GM19351 (cell line): Measurements from ENCODE around the gene PUS10.
"Not testable (repeated sequence)": the region's sequence is repeated elsewhere in the genome, so short reads cannot be mapped to it uniquely, and the experiment has no call there.

ENCODE experiments used
- ATAC-seq: cut with Tn5 transposase; IDR thresholded peaks from one replicate; pipeline ENCODE4 v1.9.1; 2021; ENCODE audit warnings: mild to moderate bottlenecking, moderate library complexity; ENCODE audit not compliant: unreplicated experiment

The PUS10 gene, protein sequence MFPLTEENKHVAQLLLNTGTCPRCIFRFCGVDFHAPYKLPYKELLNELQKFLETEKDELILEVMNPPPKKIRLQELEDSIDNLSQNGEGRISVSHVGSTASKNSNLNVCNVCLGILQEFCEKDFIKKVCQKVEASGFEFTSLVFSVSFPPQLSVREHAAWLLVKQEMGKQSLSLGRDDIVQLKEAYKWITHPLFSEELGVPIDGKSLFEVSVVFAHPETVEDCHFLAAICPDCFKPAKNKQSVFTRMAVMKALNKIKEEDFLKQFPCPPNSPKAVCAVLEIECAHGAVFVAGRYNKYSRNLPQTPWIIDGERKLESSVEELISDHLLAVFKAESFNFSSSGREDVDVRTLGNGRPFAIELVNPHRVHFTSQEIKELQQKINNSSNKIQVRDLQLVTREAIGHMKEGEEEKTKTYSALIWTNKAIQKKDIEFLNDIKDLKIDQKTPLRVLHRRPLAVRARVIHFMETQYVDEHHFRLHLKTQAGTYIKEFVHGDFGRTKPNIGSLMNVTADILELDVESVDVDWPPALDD

DNA sequence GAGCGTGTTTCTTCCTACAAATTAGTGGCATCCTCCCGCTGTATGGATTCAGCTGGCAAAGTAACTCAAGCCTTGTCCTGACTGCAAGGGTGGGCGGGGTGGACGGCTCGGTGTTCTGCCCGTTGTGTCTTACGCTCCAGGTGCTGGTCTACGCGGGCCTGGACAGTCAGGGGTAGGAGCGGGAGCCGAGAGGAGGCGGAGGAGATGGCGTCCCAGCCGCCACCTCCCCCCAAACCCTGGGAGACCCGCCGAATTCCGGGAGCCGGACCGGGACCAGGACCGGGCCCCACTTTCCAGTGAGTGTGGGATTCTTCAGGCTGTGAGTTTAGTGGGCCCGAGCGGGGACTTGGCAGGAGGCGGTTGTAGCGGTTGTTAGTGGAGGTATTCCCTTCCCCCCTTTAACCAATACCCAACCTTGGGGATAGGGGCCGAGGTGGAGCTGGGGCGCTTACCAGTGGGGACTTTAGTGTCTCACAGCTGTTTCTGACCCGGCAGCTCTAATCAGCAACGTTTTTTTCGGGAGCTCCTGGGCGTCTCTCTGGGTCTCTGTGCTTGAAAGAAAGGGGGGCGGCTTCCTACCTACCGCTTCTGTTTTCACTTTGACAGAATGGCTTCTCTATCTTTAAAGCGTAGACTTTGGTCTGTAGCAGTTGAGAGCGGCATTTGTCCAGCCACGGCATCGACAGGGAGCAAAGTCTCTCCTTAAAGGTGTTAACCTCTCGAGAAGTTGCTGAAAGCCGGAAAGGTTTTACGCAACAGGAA lies at the start of gene PUS10, which contains the start of gene PEX13:
Gene PUS10 (minus strand): TSS at position 700 of the 762 bp plus-strand sequence. CDS start 6,365 bp downstream, outside the sequence.
Gene PEX13 (plus strand): TSS at position 165 of the 762 bp plus-strand sequence. CDS start 40 bp downstream, at position 205.
- peak; percentile 83 for ATAC-seq

DNA sequence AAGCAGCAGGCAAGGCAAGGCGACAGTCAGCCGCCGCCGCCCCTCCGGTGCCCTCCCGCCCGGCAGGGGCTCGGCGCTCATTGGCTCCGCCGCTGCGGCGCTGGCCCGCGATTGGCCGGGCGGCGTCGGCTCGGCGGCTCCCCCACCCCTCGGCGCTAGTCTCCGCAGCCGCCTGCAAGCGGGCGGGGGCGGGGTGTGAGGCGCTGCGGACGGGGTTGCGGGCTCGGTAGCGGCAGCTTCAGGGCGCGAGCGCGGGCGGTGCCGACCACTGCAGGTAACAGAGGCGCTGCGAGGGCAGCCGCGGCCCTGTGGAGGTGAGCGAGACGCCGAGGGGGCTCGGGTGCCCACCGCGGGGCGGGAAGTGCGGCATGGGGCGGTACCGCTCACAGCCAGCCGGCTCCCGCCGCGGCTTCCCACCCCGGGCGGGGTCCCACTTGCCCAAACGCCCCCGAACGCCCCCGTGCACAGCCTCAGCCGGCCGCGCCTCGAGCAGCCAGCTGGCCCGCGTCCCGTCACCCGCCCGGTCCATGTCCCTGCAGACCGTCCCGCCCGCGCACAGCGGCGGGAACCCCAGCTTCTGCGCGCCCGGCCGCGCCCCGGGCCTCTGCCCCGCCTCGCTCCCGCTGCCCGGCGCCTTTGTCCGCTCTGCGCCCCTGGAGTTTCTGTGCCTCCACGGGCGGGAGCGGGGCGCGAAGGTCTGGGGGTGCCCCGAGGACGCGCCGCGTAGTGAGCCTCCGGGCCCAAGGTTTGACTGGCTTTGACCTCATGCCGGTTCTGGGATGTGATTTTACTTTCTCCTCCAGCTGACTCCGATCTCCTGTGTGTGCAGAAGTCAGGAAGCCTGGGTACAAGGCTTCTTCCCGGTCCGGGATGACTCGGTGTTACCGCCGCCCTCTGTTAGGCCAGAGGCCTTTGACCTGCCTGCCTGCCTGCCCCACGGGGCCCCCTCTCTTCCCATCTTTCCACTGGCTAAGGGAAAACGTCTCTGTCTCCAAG lies 48.0 kb upstream of the PUS10 start, which contains the start of gene SANBR:
Gene SANBR (plus strand): TSS at position 158 of the 996 bp plus-strand sequence. CDS start 4,480 bp downstream, outside the sequence.
- peak; percentile 96 for ATAC-seq

DNA sequence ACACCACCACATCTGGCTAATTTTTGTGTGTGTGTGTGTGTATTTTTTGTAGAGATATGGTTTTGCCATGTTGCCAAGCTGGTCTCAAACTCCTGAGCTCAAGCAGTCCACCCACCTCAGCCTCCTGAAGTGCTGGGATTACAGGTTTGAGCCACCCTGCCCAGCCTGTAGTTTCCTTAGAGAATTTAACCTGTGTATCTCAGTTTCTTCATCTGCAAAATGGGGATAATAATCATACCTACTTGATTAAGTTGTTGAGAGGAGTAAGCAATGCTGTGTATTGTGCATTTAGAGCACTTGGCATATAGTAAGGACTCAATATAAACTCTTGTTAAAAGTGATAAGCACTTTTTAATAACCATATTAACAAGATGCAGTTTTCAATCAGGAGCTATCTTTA lies 41.3 kb upstream of the PUS10 start:
- ATAC-seq, result no peak

DNA sequence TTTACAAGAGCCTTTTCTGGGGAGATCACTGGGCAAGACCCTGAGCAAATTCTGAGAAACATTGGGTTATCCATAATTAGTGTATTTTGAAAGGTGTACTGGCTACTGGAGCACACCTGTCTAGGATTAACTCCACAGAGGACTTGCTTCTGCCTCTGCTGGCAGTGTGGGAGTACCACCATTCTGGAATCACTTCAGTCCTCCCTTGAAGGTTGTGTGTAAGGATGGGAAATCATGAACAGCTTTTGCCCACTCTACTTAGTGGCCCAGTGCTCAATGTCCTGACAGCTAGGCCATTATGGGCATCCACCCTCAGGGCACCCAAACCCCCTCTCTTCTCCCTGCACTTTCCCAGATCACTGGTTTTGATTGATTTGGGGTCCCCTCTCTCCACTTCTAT lies 39.5 kb upstream of the PUS10 start:
- ATAC-seq, result no peak

DNA sequence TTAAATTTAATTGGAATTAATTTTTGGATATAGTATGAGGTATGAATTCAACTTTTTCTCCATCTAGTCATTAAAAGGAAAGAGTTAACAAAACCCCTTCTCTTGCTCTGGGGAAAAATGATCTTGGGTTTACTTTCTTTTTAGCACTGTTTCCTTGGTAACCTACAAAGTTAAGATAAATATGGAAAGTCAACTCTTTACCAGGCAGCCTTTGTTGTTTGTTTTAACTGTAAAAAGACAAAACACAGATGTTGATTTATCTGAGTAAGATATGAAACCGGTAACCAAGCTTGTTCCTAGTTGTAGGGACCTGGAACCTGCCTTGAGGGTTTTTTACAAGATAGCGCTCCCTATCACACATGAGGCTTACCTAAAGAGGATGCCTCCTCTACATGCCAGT lies 37.5 kb upstream of the PUS10 start:
- ATAC-seq, result no peak

DNA sequence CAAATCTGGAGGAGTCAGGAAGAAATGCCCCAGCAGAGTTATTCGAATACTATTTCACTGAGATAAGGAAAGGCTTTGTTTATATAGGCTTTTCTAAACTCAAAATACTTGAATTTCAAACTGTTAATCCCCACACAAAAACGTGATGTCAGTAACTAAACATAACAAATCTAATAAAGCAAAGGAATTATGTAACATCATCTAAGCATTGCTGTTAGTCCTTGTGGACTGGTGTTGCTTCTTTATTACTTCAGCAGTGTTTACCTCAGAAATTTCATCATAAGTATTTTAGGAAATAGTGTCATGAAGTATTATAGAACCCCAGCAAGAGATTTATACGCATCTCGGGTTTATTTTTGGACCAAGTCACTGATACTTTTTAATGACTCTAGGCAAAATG lies 27.9 kb upstream of the PUS10 start:
- ATAC-seq, result no peak

DNA sequence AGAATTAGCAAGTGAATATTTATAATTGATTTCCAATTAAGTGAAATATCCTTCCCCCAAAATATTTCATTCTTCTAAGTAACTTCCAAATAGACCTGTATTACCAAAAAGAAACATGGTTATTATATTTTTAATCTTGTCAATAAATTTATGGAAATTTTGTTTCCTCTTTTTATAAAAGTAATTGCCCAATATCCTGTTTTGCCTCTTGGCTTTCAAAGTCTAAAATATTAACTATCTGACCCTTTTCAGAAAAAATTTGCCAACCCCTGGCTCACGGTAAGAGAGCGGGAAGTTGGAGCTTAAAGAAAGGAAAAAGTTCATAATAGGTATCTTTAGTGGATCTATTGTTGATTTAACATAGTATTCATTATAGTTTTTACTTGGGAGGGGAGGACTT lies 27.2 kb upstream of the PUS10 start:
- ATAC-seq, result no peak

DNA sequence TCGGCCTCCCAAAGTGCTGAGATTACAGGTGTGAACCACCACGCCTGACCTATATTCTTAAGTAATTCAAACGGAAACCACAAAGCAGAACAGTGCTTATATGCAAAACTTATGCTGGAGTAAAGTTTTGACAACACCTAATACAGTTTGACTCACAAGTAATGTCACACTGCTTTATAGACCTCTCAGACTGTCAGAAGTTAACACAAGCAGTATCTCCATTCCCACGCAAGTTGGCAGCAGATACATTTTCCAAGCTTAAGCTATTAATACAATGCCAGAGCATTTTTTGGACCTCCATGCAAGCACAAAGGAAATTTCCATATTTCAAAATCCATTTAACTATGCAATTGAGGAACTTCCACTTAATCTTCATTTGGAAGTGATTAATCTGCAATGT lies 26.6 kb upstream of the PUS10 start:
- peak; percentile 66 for ATAC-seq

DNA sequence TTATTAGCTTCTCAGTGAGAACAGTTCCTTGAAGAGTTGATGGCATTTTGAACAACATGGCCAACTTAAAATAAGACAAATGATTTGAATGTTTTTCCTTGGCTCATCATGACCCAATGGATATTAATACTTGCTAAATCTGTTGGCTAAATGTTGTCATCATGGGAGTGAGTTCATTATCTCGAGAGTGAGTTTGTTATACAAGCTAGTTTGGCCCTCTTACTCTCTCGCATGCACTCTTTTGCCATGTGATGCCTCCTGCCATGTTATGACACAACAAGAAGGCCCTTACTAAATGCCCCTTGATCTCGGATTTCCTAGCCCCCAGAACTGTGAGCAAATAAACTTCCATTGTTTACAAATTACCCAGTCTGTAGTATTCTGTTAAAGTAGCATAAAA lies 24.8 kb upstream of the PUS10 start:
- ATAC-seq, result no peak

DNA sequence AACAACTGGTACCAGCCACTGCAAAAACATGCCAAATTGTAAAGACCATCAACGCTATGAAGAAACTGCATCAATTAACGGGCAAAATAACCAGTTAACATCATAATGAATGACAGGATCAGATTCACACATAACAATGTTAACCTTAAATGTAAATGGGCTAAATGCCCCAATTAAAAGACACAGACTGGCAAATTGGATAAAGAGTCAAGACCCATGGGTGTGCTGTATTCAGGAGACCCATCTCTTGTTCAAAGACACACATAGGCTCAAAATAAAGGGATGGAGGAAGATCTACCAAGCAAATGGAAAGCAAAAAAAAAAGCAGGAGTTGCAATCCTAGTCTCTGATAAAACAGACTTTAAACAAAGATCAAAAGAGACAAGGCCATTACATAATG lies 18.6 kb upstream of the PUS10 start:
- ATAC-seq, result not testable (repeated sequence)

DNA sequence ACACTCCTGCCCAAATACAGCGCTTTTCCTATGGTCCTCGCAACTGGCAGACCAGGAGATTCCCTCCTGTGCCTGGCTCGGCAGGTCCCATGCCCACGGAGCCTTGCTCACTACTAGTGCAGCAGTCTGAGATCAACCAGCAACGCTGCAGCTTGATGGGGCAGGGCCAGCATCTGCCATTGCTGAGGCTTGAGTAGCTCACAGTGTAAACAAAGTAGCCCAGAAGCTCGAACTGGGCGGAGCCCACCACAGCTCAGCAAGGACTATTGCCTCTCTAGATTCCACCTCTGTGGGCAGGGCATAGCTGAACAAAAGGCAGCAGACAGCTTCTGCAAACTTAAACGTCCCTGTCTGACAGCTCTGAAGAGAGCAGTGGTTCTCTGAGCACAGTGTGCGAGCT lies 16.5 kb upstream of the PUS10 start:
- not testable (repeated sequence) for ATAC-seq

DNA sequence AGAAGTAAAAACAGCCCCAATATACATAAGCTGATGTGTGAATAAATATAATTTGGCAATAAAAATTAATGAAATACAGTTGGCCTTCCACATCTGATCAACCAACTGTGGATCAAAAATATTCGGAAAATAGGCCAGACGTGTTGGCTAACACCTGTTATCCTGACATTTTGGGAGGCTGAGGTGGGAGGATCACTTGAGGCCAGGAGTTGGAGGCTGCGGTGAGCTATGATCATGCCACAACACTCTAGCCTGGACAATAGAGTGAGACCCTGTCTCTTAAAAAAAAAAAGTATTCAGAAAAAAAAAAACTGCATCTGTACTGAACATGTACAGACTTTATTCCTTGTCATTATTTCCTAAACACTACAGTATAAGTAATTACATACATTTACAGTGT lies 11.5 kb upstream of the PUS10 start:
- ATAC-seq, result no peak

DNA sequence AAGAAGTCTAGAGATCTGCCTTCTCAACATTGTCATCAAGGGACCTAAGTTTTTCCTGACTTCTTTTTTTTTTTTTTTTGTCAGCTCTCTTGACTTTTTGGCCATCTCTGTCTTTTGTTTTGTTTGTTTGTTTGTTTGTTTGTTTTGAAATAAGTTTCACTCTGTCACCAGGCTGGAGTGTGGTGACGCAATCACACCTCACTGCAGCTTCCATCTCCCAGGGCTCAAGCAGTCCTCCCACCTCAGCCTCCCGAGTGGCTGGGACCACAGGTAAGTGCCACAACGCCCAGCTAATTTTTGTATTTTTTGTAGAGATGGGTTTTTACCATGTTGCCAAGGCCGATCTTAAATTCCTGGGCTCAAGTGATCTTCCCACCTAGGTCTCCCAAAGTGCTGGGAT lies 5.6 kb upstream of the PUS10 start:
- ATAC-seq, result no peak

DNA sequence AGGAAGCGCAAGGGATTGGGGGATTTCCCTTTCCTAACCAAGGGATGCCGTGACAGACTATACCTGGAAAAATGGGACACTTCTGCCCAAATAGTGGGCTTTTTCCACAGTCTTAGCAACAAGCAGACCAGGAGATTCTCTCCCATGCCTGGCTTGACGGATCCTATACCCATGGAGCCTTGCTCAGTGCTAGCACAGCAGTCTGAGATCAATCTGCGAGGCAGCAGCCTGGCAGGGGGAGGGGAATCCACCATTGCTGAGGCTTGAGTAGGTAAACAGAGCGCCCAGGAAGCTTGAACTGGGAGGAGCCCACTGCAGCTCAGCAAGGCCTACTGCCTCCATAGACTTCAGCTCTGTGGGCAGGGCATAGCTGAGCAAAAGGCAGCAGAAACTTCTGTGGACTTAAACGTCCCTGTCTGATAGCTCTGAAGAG lies 3.2 kb upstream of the PUS10 start:
- no peak for ATAC-seq

DNA sequence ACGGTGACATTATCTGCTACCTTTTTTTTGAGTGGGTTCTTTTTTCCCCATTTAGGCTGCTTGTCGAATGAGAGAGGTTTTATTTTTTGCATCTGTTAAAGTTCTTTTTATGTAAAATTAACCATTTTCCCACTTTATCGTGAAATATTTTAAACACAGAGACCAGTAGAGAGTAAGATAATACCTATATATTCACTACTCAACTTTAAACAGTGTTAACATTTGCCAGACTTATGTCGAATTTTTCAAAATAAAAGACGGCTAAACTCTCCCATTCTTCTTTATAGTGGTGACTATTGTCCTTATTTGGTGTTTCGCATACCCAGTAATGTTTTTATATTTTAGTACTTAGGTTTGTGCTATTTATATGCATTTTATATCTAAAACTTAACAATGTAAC lies 743 bp upstream of the PUS10 start:
- ATAC-seq, result no peak

DNA sequence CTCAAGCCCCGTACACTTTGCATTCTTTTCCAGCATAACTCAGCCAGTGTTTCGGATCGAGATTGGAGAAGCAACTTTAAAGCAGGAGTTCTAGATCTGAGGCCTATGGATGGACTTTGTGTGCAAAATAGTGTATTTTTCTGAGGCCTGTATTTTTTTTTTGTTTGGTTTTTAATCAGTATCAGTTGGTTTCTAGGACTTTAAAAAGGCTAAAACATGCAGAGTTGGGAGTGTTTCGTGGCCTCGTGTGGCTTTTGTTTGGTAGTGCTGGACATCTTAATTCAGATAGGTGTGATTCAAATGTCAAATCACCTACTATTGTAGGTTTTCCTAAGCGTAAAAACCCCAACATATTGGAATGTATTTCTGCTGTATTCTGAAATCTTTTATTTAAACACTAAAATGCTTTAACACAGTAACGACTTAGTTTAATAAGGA lies 282 bp upstream of the PUS10 start:
- peak; percentile 16 for ATAC-seq

DNA sequence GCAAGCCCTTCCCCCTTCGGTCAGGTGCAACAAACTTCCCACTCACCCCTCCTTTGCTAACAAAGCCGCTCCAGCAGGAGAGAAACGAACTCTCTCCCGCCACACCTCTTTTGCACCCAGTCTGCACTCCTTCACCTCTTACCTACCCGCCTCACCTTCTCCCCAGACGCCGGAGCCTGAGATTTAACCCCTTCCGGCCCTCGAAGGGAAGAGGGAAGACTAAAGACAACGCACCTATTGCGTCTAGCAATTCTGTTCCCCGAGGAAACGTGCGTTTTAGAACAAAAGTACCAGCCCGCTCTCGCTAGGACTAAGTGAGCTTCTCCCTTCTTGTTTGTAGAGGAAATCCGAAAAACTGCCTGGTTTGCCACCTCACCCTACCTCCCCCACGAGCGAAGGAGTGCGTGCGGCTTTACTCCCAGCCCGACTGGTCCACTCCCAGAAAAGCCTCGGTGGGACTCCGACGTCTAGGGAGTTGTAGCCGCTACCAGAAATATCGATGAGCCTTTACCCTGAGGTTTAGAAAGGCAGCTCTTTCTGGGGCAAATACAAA lies 976 bp downstream of the PUS10 start:
- ATAC-seq, result peak; percentile 62

DNA sequence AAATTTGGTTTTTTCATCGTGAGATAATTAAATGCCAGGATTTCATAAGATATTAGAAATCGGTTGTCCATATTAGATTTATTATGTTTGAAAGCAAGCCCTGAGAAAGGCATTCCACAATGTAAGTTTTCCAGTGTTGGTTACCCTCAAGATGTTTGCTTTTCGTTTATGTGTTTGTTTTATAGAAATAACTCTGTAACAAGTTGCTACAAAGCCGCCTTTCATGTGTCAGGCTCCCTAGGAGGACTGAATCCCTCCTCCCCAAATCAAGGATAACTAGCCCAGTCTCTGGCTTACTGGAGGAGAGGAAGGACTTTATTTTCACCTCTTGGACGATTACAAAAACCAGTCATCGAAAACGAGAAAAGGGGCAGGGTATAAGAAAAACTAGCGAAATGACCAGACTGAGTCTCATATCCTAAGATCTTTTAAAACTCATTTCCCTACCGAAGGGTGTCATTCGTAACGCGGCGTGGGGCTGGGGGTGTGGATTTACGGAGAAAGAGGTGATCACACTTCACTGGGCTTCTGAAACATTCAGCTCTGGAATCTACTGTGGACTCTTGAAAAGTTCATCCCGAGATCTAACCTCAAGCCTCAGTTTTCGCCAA lies 1.6 kb downstream of the PUS10 start:
- peak; percentile 11 for ATAC-seq

DNA sequence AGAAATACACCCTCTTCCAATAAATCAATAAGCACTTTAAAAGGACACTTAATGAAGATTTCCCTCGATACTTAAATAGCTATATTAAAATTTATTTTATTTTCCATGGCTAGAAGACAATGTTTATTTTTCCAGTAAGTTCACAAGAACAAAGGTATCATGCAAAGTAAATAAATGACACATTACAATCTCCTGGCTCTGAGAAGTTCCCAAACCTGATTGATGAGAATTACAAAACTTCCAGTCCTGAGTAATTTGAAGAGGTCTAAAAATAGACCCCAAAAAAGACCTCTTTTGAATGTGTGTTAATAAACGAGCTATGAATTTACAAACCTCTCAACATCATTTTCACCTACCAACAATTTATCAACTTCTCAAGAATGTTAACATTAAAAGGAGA lies 2.1 kb downstream of the PUS10 start:
- ATAC-seq, result no peak

DNA sequence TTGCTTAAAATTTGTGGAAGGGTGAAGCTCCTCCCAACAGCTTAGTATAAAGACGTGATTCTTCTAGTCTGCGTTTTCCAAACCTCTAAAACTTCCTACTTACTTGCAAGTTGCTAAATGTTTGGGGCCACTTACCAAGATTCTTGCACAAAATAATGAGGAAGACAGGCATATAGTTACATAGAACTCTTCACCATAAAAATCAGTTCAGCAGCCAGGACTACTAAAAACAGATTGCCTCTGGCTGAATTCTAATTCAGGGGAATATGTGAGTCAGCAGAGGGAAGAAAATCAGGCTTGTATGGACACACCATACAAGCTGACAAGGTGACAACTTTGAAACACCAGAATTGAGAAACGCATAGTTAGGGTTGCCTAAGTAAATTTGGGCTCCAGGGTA lies 3.3 kb downstream of the PUS10 start:
- ATAC-seq, result no peak
